ENCODE results near the gene NDUFA8.

DNA sequence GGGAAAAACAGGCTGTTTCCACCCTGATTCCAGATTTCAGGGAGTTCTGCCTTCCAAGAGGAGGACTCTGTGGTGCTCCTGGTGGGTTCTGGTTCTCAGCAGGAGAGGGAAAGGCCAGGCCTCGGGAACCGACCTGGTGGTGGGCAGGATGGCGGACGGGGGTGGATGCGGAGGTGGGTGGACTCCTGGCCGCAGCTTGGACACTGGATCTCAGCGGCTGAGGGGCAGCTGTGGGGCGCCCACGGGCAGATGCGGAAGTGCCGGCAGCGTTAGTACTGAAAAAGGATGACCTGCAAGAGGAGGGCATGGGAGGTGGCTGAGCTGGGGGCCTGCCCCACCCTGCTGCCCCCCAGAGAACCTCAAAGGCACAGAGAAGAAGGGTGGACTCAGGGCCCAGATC is 44.9 kb upstream of the NDUFA8 start:
- TF ChIP-seq POLR2AphosphoS5 (IDR thresholded peaks at IDR 0.05; ENCODE audit: low read depth, low read length) (no peak), TAF1 (IDR thresholded peaks at IDR 0.05; ENCODE audit: borderline replicate concordance, low read depth, low read length) (no peak), POLR2A (IDR thresholded peaks at IDR 0.05; ENCODE audit: low read depth, low read length) (no peak)
